Activated T-helper 9 cell treated with anti-CD3 and anti-CD28 coated beads, Interleukin-2, amount 50 U/mL, for 16 hours (primary cell): Measurements from ENCODE around the gene MINDY4.

Experiments
- DNase-seq: peaks from one replicate; pipeline ENCODE4 v3.0.0-alpha.2; 2020; ENCODE audit warnings: low read depth

The MINDY4 gene

GRCh38 chr7:30771174-30771879, at the start of gene MINDY4:
Gene MINDY4 (plus strand): TSS chr7:30771417. CDS start chr7:30771494, 77 bp downstream.
- DNase-seq, result peak; percentile 60

- DNase-seq, result no peak
Observed at GRCh38 chr7:30722187-30722586, 49.0 kb upstream of the MINDY4 start.

GRCh38 chr7:30722671-30723070, 48.5 kb upstream of the MINDY4 start:
- no peak for DNase-seq

- DNase-seq, result no peak
Observed at GRCh38 chr7:30723776-30724175, 47.4 kb upstream of the MINDY4 start.

- DNase-seq, result no peak
Observed at GRCh38 chr7:30726296-30727006, 44.8 kb upstream of the MINDY4 start.

GRCh38 chr7:30727061-30727945, 43.9 kb upstream of the MINDY4 start:
- DNase-seq, result no peak

GRCh38 chr7:30728591-30729100, 42.6 kb upstream of the MINDY4 start:
- no peak for DNase-seq

GRCh38 chr7:30729642-30730041, 41.6 kb upstream of the MINDY4 start:
- DNase-seq, result no peak

GRCh38 chr7:30730097-30730496, 41.1 kb upstream of the MINDY4 start:
- no peak for DNase-seq

GRCh38 chr7:30730996-30731395, 40.2 kb upstream of the MINDY4 start:
- DNase-seq, result no peak

GRCh38 chr7:30731581-30731980, 39.6 kb upstream of the MINDY4 start:
- no peak for DNase-seq

- no peak for DNase-seq
Observed at GRCh38 chr7:30732606-30733005, 38.6 kb upstream of the MINDY4 start.

GRCh38 chr7:30733216-30733615, 38.0 kb upstream of the MINDY4 start:
- DNase-seq, result no peak

GRCh38 chr7:30733691-30734090, 37.5 kb upstream of the MINDY4 start:
- no peak for DNase-seq

GRCh38 chr7:30734497-30734896, 36.7 kb upstream of the MINDY4 start:
- no peak for DNase-seq

GRCh38 chr7:30735631-30736030, 35.6 kb upstream of the MINDY4 start:
- no peak for DNase-seq

GRCh38 chr7:30736291-30736690, 34.9 kb upstream of the MINDY4 start:
- DNase-seq, result no peak

- DNase-seq, result no peak
Observed at GRCh38 chr7:30738026-30738915, 32.9 kb upstream of the MINDY4 start.

- DNase-seq, result no peak
Observed at GRCh38 chr7:30739691-30740090, 31.5 kb upstream of the MINDY4 start.

GRCh38 chr7:30740417-30741181, 30.6 kb upstream of the MINDY4 start:
- DNase-seq, result peak; percentile 56

- no peak for DNase-seq
Observed at GRCh38 chr7:30741289-30741688, 29.9 kb upstream of the MINDY4 start.
